NOMO-1 (cell line): ENCODE measurements around the gene DGCR8.

Experiments used
- DNase-seq, 2 experiments: peaks; one replicate each; lab custom pipeline; 2025; ENCODE audit not compliant: unreplicated experiment in 2 of 2; lab: John Stamatoyannopoulos, UW

The DGCR8 gene

DNA sequence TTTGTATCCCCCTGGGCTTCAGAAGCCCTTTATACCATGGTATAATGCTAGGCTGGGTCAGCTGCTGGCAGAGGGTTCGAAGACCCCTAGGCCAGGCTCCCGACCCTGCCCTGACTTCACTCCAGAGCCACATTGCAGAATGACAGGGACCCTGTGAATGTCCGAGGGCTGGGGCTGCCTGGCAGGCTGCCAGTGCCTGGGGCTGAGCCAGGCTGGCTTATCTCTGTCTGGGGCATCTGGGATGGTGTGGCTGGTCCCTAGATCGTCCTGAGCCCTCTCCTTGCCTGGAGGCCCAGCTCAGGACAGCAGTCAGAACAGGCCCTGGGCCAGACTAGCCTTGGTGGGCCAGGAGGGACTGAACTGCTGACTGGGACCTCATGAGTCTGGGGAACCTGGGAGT, 55.2 kb downstream of the DGCR8 start:
- no peak for DNase-seq

DNA sequence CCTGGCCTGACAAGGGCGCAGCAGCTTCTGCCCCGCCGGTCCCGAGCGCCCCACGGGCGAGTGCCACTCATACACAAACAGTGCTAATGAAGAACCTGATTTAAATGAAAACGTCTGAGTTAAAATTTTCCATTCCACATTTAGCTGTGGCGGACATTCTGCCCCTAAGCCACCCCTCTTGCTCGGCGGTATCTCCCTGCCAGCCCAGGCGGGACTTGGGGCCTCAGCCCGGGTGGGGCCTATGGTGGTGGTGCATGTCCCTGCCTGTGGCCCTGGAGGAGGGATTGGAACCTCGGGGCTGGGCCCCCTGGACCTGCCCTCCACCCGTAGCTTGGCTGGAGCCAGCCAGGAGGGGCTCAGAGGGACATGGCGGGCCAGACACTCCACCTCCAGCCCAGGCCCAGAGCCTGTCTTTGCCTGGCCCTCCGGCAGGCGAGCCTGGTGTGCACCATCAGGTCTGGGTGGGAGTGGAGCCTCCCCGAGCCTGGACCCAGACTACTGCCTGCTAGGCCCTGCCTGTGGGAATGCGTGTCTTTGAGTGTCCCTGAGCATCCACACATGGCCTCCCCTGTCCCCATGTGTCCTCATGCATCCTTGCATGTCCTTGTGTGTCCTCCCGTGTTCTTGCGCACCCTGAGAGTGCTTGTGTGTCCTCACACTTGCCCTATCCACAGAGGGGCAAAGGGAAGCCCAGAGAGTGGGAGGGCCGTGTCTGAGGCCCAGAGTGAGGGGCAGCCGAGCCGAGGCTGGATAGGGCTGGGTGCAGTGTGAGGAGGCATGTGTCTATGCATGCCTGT, 56.0 kb downstream of the DGCR8 start:
- no peak for DNase-seq

DNA sequence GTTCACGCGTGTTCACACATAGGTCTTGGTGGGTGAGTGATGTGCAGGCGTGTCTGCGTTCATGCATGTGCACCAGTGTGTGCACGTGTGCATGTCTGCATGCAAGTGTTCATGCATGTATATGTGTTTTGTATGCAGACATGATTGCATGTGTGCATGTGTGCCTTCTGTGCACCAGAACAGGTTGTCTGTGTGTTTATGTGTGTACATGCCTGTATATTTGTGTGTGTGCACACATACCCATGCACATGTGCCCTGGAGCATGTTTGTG, 56.5 kb downstream of the DGCR8 start:
- no peak for DNase-seq

DNA sequence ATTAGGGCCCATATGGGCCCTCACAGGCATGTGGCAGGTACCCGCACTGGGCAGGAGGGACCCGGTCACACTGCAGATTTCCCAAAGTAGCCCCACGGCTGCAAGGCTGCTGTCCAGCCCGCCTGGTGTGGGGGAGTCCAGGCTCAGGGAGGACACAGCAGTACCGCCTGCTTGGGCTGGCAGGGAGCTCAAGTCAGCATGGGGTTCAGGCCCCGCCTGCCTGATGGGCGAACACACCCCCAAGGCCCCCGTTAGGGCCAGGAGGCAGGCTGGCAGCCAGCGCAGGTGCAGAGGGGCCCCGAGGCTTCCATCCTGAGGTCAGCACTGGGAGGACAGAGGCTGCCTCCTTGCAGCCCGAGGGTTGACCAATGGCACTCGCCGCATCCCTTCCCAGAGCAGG, 57.1 kb downstream of the DGCR8 start:
- DNase-seq: no peak

DNA sequence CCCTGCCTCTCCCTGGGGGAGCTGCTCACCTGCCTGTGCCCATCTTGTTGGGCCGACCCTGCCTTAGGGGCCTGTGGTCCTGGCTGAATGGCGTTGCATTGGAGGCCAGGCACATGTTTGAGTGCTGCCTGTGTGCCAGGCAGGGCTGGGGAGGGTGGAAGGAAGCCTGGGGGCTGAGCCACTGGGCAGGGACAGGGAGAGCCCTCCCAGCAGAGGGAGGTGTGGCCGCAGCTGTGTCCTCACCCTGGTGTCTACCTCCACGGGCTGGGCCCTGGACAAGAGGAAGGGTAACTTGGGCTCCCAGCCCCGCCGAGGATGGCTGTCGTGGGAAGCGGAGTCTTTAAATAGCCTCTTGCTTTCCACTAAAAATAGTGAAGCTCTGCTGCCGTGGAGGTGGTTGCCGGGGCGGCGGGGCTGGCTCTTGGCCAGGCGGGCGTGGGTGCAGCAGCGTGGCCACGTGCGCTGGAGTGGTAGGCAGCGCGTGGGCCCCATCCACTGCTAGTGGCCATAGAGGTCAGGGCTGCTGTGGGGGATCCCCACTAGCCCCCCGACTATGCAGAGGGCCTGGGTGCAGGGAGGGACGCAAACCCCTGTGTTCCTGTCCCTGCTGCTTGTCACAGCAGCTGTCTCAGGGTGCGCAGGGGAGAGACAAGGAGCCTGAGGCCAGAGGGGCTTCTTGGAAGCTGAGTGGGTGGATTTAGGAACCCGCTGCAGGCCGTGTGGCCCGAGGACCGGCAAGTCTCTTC, 57.8 kb downstream of the DGCR8 start:
- no peak for DNase-seq

DNA sequence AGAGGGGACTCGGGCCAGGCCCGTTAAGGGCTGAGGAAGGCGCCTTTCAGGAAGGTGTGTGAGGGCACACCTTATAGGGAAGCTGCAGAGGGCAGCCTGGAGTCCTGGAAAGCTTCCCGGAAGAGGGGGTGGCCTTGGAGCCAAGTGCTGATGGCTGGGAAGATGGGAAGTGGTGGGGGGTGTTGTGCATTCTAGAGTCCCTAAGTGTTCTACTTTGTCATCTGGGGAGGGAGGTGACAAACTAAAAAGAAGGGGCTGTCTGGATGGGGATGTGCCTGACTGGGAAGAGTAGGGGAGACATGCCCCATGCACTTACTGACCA, 58.3 kb downstream of the DGCR8 start:
- DNase-seq: no peak

DNA sequence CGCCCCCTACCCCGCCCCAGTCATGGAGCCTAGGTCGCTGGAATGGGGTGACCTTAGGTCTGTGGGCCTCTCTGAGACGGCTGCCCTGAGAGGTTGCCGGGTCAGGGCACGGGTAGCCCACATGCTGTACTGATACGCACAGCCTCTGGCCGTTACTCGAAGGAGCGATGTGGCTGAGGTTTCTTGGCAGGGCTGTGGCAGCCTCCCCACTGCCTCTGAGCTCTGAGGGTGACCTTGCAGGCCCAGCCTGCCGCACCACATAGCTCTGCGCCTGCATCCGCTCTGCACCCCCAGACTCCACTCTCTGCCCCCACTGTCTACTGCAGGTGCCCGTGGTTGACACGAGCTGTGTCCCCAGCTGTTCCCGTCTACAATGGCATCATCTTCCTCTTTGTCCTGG, 58.8 kb downstream of the DGCR8 start:
- no peak for DNase-seq

DNA sequence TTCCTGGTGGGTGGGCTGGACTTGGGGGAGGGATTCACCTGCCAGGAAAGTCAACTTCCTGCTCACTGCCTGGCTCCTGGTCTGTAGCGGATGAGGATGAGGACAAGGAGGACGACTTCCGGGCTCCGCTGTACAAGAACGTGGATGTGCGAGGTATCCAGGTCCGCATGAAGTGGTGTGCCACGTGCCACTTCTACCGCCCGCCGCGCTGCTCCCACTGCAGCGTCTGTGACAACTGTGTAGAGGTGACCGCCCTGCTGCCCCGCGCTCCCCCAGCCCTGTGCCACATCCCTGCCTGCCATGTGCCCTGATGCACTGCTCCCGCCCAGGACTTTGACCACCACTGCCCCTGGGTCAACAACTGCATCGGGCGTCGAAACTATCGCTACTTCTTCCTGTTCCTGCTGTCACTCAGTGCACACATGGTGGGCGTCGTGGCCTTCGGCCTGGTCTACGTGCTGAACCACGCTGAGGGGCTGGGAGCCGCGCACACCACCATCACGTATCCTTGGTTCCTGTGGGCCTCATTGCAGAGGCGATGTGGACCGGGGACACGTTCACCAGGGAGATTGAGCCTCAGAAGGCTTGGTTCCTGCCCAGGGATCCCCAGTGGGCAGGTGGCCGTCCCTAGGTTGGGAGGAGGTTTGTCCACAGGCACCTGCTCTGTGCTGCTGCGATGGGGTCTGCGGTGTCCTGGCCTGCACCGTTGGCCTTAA, 59.5 kb downstream of the DGCR8 start:
- no peak for DNase-seq

DNA sequence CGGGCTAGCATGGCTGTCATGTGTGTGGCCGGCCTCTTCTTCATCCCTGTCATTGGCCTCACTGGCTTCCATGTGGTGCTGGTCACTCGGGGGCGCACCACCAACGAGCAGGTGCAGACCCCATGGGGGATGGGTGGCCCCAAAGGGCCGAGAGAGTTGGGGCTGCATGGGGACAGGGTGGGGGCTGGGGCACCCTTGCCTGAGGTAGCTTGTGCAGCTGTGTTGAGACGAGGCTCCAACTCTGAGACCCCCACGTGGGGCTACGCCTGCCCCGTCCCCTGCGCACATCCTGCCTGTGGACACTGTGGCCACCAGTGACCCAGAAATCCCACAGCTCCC, 60.0 kb downstream of the DGCR8 start:
- no peak for DNase-seq

DNA sequence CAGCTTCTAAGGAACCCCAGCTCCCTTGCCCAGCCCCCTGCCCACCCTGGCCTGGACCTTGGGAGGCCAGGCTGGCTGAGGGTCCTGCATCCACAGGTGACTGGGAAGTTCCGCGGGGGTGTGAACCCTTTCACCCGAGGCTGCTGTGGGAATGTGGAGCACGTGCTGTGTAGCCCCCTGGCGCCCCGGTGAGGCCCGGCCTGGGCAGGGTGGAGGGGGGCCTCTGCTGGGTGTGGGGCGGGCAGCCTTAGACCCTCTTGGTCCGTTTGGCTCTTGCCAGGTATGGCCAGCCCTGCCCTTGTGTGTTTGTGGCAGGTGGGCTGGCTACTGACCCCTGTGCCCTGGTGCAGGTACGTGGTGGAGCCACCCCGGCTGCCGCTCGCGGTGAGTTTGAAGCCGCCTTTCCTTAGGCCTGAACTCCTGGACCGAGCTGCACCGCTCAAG, 60.5 kb downstream of the DGCR8 start:
- no peak for DNase-seq

DNA sequence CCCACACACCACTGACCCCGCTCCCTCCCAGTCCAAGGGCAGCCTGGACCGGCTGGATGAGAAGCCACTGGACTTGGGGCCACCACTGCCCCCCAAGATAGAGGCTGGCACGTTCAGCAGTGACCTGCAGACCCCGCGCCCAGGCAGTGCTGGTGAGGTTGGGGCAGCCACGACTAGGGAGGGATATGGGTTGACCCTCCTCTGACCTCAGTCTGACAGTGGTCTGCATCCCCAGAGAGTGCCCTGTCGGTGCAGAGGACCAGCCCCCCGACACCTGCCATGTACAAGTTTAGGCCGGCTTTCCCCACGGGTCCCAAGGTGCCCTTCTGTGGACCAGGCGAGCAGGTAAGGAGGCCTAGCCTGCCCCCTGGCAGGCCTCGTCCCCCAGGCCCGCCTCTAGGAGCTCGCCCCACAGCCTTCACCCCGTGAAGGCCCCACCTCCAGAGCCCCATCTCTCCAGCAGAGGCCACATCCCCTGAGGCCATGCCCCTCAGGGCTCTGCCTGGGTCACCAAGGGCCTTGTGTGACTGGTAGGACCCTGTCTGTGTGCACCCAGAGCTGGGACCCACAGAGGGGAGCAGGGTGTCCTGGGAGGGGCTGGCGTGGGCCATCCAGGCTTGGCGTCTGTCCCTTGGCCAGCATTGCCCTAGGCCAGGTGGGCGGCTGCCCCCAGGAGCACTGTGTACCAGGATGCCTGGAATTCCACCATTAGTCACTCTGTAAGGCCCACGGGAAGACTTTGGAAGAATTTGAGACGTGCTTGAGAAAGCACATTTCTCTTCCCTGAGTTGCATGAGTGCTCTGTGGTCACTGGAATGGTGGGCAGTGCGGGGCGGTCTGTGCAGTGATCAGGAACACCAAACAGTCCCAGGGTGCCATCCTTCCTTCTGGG, 61.4 kb downstream of the DGCR8 start:
- no peak for DNase-seq

DNA sequence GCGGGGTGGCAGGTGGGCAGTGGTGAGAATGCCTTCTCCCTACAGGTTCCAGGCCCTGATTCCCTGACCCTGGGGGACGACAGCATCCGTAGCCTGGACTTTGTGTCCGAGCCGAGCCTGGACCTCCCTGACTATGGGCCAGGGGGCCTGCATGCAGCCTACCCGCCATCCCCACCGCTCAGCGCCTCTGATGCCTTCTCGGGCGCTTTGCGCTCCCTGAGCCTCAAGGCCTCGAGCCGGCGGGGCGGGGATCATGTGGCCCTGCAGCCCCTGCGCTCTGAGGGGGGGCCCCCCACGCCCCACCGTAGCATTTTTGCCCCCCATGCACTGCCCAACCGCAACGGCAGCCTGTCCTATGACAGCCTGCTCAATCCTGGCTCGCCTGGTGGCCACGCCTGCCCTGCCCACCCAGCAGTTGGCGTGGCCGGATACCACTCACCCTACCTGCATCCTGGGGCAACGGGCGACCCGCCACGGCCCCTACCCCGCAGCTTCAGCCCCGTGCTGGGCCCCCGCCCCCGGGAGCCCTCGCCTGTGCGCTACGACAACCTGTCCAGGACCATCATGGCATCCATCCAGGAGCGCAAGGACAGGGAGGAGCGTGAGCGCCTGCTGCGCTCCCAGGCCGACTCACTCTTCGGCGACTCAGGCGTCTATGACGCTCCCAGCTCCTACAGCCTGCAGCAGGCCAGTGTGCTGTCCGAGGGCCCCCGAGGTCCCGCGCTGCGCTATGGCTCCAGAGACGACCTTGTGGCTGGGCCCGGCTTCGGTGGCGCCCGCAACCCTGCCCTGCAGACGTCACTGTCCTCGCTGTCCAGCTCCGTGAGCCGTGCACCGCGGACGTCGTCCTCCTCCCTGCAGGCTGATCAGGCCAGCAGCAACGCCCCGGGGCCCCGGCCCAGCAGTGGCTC, 62.9 kb downstream of the DGCR8 start:
- no peak for DNase-seq

DNA sequence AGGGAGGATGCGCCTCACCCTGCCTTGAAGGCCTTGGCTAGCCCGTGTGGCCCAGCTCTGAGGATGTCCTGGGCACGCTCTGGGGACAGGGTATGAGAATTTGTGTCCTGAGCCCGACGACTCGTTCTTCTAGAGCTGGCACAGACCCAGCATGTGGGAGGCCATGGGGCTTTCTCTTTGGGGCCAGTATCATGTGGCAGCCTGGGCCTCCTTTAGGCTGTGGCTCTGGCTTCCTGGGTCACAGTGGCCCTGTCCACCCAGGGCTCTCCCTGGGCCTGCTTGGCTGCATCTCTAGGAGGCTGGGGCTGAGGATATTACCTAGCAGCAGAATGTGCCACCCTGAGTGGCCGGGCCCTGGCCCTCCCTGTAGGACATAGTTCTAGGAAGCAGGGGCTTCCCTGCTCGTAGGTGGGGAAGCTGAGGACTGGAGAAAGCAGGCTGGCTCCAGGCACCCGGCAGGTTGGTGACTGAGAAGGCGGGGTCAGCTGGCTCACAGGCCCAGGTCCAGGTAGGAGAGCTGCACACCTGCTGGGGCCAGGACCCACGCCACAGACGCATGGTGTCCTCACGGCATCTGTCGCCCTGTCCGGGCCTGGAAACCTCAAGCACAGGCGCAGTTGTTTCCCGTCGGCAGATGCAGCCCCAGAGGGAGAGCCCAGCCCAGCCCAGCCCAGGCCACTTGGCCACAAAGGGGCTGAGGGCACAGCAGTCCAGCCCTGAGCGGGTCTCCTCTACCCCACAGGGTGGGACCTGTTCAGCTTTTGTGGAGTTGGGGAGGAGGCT, 64.0 kb downstream of the DGCR8 start:
- no peak for DNase-seq

DNA sequence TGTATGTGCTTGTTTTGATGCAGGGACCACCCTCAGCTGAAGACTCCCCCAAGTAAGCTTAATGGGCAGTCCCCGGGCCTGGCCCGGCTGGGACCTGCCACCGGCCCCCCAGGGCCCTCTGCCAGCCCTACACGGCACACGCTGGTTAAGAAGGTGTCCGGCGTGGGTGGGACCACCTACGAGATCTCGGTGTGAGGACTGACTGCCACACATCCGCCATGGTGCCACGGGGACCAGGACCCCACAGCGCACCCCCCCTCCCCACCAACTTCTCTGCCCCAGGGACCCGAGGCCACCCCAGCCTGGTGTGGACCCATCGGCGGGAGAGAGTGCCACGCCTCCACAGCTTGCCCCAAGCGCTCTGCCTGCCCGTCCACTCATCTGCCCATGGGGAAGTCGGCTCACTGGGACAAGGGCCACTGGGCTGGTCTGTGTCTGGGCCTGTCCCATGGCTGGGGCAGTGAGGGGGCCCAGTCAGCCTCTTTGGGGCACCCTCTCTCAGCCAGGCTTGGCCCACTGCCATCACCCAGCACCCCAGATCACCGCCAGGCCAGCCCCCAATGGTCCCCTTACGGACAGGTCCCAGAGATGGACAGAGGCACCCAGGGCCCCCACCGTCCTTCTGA, 65.3 kb downstream of the DGCR8 start:
- no peak for DNase-seq

DNA sequence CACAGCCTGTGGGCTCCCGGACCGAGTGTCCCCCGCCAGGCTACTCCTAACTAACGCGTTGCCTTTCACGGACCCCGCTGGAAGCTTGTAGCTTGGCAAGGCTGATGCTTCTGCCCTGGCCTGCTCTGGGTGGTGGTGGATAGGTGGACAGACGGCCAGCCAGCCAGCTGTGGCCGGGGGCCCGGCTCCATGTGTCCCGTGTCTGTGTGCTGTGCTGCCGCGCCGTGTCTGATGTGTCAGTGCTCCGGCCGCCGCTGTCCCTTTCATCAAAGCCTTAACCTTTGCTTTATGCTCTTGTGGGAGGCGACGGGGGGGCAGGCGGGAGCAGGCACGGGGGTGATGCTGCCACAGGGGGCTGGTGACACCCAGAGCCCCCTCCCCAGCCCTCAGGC, 65.8 kb downstream of the DGCR8 start:
- no peak for DNase-seq

DNA sequence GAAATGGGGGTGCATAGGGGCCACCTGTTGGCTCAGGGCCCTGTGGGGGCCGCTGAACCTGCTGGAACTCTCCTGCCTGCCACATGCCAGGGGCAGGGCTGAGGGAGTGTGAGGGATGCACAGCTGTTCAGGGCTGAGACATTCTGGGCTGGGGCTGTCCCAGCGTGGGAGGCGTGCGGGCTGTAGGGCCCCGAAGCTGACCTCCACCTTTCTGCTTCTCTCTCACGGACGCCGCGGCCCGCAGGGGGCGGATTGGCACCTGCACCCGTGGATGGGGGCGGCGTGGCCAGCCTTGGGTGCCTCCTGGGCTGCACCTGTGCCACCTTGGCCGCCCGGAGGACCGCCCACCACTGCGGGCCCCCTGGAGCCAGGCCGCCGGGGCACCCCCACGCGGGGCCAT, 66.7 kb downstream of the DGCR8 start:
- no peak for DNase-seq

DNA sequence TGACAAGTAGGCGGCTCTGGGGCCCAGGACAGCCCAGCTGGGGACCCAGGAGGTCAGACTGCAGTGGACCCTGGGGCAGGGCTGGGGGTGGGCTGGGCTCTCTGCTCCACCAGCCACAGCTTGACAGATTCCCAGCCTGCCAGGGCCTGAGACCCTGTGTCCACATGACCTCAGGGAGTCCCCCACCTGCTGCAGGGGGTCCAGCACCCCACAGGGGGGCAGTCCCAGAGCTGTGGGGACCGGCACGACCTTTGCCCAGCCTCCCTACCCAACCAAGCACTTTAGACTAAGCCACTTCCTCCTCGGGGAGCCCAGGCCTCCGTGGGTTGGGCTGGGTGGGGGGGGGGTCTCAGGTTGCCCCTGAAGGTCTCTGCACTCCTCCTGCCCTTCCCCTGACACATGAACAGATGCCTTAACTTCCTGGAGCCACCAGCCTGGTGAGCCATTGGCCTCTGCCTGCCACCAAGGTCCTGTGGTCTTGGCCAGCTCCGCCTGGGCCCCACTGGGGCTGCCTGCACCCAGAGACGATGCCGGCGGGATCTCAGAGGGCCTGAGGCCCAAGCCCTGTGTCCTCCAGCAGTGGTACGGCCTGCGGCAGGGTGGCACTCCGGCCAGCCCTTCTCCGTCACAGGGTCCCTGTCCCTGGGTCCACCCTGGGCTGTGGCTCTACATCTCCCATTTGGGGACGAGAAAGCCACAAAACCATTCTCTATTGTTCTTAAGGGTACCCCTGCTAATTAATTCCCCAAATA, 67.4 kb downstream of the DGCR8 start:
- no peak for DNase-seq

DNA sequence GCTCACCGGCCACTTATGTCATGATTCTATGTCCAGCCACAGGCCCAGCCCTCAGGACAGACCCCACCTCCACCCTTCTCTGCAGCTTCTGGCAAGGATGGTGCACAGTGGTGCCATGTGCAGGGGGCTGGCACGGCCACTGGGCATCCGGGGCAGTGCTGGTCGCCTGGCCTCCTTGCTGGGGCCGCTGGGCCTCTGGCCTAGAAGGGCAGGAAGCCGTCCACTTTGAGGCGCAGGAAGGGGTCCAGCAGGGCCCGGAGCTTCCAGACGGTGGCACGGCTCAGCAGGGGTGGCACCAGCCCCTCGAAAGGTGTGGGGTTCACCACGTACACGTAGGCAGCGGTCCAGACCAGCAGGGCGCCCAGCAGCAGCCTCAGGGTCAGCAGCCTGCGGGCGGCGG, 68.4 kb downstream of the DGCR8 start:
- DNase-seq: no peak
